K562 (cell line): ENCODE measurements around the gene AOC3. TPM values are rescaled to one million over a fixed set of nuclear protein-coding genes. Genes with fewer than 3 reads are reported as not detected.

ENCODE experiments used
- HOMEZ ChIP-seq: fragments of 250-450 bp; sonication (Bioruptor Pico); IDR thresholded peaks from 2 replicates; pipeline ENCODE4 v1.4.0; 2020; ENCODE audit warnings: mild to moderate bottlenecking, moderate library complexity
- ZMIZ1 ChIP-seq, 2 experiments: fragments of 150-350 bp in 1 of 2; IDR thresholded peaks; 2 replicates each; pipeline ENCODE4 v1.6.1; 2012 to 2016; ENCODE audit warnings: low read depth in 2 of 2, low read length in 2 of 2, mild to moderate bottlenecking in 1 of 2, moderate library complexity in 1 of 2
- ZNF280B ChIP-seq: fragments of 250-450 bp; sonication (Bioruptor Pico); IDR thresholded peaks from 2 replicates; pipeline ENCODE4 v1.5.1; 2021; ENCODE audit warnings: mild to moderate bottlenecking
- polyA plus RNA-seq, 8 experiments: library from polyadenylated mRNA; depleted of rRNA in 4 of 8; stranded (reverse) in 5 of 8; unstranded in 3 of 8; fragments of >200 nt; fragmentation: Nextera tagmentation in 2 of 8; fragmentation: Illumina TruSeq in 1 of 8; extraction: Ambion mirVana in 2 of 8; extraction: Trizol in 1 of 8; gene quantifications; 2 replicates each; pipeline versions ENCODE4 v1.2.1 to v1.2.3, GENCODE V29; 2011 to 2014; ENCODE audit warnings: inconsistent platforms in 1 of 8, missing spikeins in 1 of 8
- total RNA-seq, 7 experiments: library from RNA; depleted of rRNA in 6 of 7; stranded (reverse); fragments of >200 nt in 6 of 7; fragmentation: Illumina TruSeq in 2 of 7; extraction: Trizol in 2 of 7; gene quantifications; 2 replicates each; pipeline versions ENCODE4 v1.2.1 to v1.2.3, GENCODE V29; 2011 to 2021; ENCODE audit warnings: low replicate concordance in 1 of 7
- TF ChIP-seq, protein P1 (sequence below): fragments of 250-450 bp; sonication (Bioruptor Pico); IDR thresholded peaks from 2 replicates; pipeline ENCODE4 v1.4.0; 2020

The AOC3 gene
- total and polyA plus RNA-seq, 9 of the 15 experiments (the other 6 are each of a cell fraction or from before 2014, with no cell fraction given), result 0.09 to 0.42 (median 0.22) TPM; not detected in 3

DNA sequence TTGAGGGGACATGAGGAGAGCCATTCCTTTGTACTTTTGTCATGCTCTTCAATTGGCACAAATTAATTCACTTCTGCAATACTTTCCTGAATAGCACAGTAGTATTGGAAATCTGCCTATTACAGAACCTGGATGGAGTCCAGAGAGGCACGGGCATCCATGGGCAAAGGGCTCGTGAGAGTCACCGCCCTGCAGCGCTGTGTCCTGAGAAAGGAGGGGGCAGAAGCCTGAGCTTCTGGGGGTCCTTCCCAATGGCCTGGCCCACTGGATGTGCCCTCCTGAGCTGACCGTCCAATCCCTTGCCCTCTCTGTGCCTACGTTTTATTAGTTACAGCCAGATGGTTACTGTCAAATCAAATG, 53.1 kb downstream of the AOC3 start (continued):
- TF ChIP-seq ZNF280B (CRISPR knock-in tag) (no peak), HOMEZ (no peak), ZMIZ1 (IDR thresholded peaks at IDR 0.05; ENCODE audit: low read depth in 2 of 2, low read length in 2 of 2) (no peak)
- TF ChIP-seq, protein P1, sequence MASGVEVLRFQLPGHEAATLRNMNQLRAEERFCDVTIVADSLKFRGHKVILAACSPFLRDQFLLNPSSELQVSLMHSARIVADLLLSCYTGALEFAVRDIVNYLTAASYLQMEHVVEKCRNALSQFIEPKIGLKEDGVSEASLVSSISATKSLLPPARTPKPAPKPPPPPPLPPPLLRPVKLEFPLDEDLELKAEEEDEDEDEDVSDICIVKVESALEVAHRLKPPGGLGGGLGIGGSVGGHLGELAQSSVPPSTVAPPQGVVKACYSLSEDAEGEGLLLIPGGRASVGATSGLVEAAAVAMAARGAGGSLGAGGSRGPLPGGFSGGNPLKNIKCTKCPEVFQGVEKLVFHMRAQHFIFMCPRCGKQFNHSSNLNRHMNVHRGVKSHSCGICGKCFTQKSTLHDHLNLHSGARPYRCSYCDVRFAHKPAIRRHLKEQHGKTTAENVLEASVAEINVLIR (CRISPR knock-in tag), result no peak
